HCT116 (cell line): ENCODE results near the gene TMEM132A. TPM values are rescaled to one million over a fixed set of nuclear protein-coding genes. Genes with fewer than 3 reads are reported as not detected.

Experiments
- ATAC-seq: fragments of 200-7000 bp; cut with Tn5 transposase; 2 replicates; pipeline ENCODE4 v1.9.1; 2020; ENCODE audit warnings: mild to moderate bottlenecking, moderate library complexity
- BruUV-seq: library from RNA; stranded (reverse); fragments of 400-500 nt; replicated peaks from 2 replicates; lab custom pipeline; 2021; lab: Mats Ljungman, UMichigan
- CTCF ChIA-PET: fragments of 300-600 bp; sonication (Branson Sonifier 250); formaldehyde crosslinking; loops from one replicate; lab custom pipeline; 2021; ENCODE audit warnings: antibody characterized with exemption; lab: Charles Lee
- POLR2A ChIA-PET: fragments of 300-600, 350-600 bp; sonication (Branson Sonifier 250); formaldehyde crosslinking; loops from one replicate; lab custom pipeline; 2021; ENCODE audit warnings: antibody characterized with exemption; lab: Charles Lee
- RAD21 ChIA-PET, 2 experiments: fragments of 300-600 bp; sonication (Branson Sonifier 250); formaldehyde crosslinking; loops; one replicate each; lab custom pipeline; 2023; ENCODE audit warnings: low total read pairs in 2 of 2; ENCODE audit not compliant: uncharacterized antibody in 2 of 2, unreplicated experiment in 2 of 2, low non-redundant PET in 1 of 2; lab: Charles Lee
- DNase-seq: peaks from one replicate; pipeline ENCODE4 v3.0.0-alpha.2; 2010; ENCODE audit warnings: low read depth, low spot score
- H2AFZ ChIP-seq: fragments of 200-600 bp; shearing (Covaris generic), sonication (generic); 2 replicates; pipeline ENCODE4 v1.6.1; 2017; ENCODE audit warnings: low read depth, mixed run types, mixed read lengths, antibody characterized with exemption, low read length; ENCODE audit not compliant: poor library complexity, severe bottlenecking
- H3K27ac ChIP-seq: 2 replicates; pipeline ENCODE4 v1.5.1; 2012; ENCODE audit warnings: low read depth, low read length
- H3K27me3 ChIP-seq: fragments of 200-600 bp; sonication (generic); 2 replicates; pipeline ENCODE4 v1.6.1; 2016; ENCODE audit warnings: mixed run types, low read length, mixed read lengths; ENCODE audit not compliant: insufficient read depth
- H3K36me3 ChIP-seq, 2 experiments: fragments of 200-500 bp in 1 of 2; fragments of 200-600 bp in 1 of 2; sonication (Bioruptor generic) in 1 of 2; sonication (generic) in 1 of 2; 2 replicates each; pipeline versions ENCODE4 v1.5.1 to v1.6.1; 2014 to 2016; ENCODE audit warnings: low read length in 2 of 2, inconsistent platforms in 1 of 2, mixed read lengths in 1 of 2, mixed run types in 1 of 2; ENCODE audit not compliant: insufficient read depth in 2 of 2, control insufficient read depth in 1 of 2
- H3K4me1 ChIP-seq, 2 experiments: fragments of 200-600 bp in 1 of 2; sonication (generic) in 1 of 2; 2 replicates each; pipeline versions ENCODE4 v1.5.1 to v1.6.1; 2012 to 2017; ENCODE audit warnings: low read length in 2 of 2, inconsistent platforms in 1 of 2, mild to moderate bottlenecking in 1 of 2, mixed read lengths in 1 of 2, mixed run types in 1 of 2, moderate library complexity in 1 of 2; ENCODE audit not compliant: insufficient read depth in 2 of 2, control insufficient read depth in 1 of 2
- H3K4me2 ChIP-seq: fragments of 200-600 bp; sonication (generic); 2 replicates; pipeline ENCODE4 v1.6.1; 2017; ENCODE audit warnings: mixed run types, low read length, mixed read lengths
- H3K4me3 ChIP-seq, 2 experiments: fragments of 200-600 bp in 1 of 2; sonication (generic) in 1 of 2; replicated peaks in 1 of 2; 2 replicates each; pipeline ENCODE4 v1.5.1; 2011 to 2016; ENCODE audit warnings: low read length in 2 of 2, control low read depth in 1 of 2, low read depth in 1 of 2, mild to moderate bottlenecking in 1 of 2, mixed read lengths in 1 of 2, mixed run types in 1 of 2
- H3K79me2 ChIP-seq: fragments of 200-600 bp; sonication (generic); 2 replicates; pipeline ENCODE4 v1.6.1; 2017; ENCODE audit warnings: mild to moderate bottlenecking, mixed run types, low read length, moderate library complexity, mixed read lengths; ENCODE audit not compliant: insufficient read depth
- H3K9ac ChIP-seq: fragments of 200-600 bp; sonication (generic); 2 replicates; pipeline ENCODE4 v1.6.1; 2016; ENCODE audit warnings: low read length, mixed read lengths
- H3K9me2 ChIP-seq: fragments of 200-600 bp; sonication (generic), shearing (Covaris generic); 2 replicates; pipeline ENCODE4 v1.6.1; 2017; ENCODE audit warnings: mixed run types, mild to moderate bottlenecking, moderate library complexity; ENCODE audit not compliant: insufficient read depth
- H3K9me3 ChIP-seq, 2 experiments: fragments of 200-500 bp in 1 of 2; fragments of 200-600 bp in 1 of 2; sonication (Bioruptor generic) in 1 of 2; sonication (generic) in 1 of 2; 2 replicates each; pipeline ENCODE4 v1.6.1; 2014 to 2017; ENCODE audit warnings: low read length in 2 of 2, mixed read lengths in 2 of 2, inconsistent platforms in 1 of 2, low read depth in 1 of 2, mild to moderate bottlenecking in 1 of 2, mixed run types in 1 of 2, moderate library complexity in 1 of 2; ENCODE audit not compliant: control insufficient read depth in 1 of 2, insufficient read depth in 1 of 2
- H4K20me1 ChIP-seq: fragments of 200-600 bp; sonication (generic), shearing (Covaris generic); 2 replicates; pipeline ENCODE4 v1.6.1; 2017; ENCODE audit warnings: mixed run types, mild to moderate bottlenecking, moderate library complexity; ENCODE audit not compliant: insufficient read depth
- CBX3 ChIP-seq: IDR thresholded peaks from 2 replicates; pipeline ENCODE4 v1.6.1; 2012; ENCODE audit warnings: low read depth
- CEBPB ChIP-seq: IDR thresholded peaks from 2 replicates; pipeline ENCODE4 v1.6.1; 2012; ENCODE audit warnings: low read depth
- CTCF ChIP-seq, 3 experiments: fragments of 200-600 bp in 1 of 3; sonication (generic) in 1 of 3; IDR thresholded peaks in 2 of 3; conservative IDR thresholded peaks in 1 of 3; 2 replicates each; pipeline ENCODE4 v1.5.1; 2012 to 2017; ENCODE audit warnings: low read depth in 2 of 3, low read length in 2 of 3, antibody characterized with exemption in 1 of 3, borderline replicate concordance in 1 of 3, control low read depth in 1 of 3, mild to moderate bottlenecking in 1 of 3, mixed read lengths in 1 of 3, mixed run types in 1 of 3, moderate library complexity in 1 of 3; ENCODE audit not compliant: insufficient read depth in 1 of 3
- EGR1 ChIP-seq: IDR thresholded peaks from 2 replicates; pipeline ENCODE4 v1.6.1; 2012; ENCODE audit warnings: low read depth
- EZH2 ChIP-seq: fragments of 200-600 bp; sonication (generic); IDR thresholded peaks from 2 replicates; pipeline ENCODE4 v1.6.1; 2017; ENCODE audit warnings: antibody characterized with exemption, mixed run types
- EZH2phosphoT487 ChIP-seq: fragments of 200-600 bp; IDR thresholded peaks from 2 replicates; pipeline ENCODE4 v1.6.1; 2018; ENCODE audit warnings: antibody characterized with exemption, borderline replicate concordance
- FOSL1 ChIP-seq: IDR thresholded peaks from 2 replicates; pipeline ENCODE4 v1.6.1; 2012; ENCODE audit warnings: low read depth
- JUND ChIP-seq: IDR thresholded peaks from 2 replicates; pipeline ENCODE4 v1.6.1; 2012
- MAX ChIP-seq: IDR thresholded peaks from 2 replicates; pipeline ENCODE4 v1.6.1; 2012
- POLR2A ChIP-seq: IDR thresholded peaks from 2 replicates; pipeline ENCODE4 v1.7.0; 2011; ENCODE audit warnings: borderline replicate concordance; ENCODE audit not compliant: insufficient read depth, insufficient read length; ENCODE audit errors: extremely low read depth
- RAD21 ChIP-seq: IDR thresholded peaks from 2 replicates; pipeline ENCODE4 v1.6.1; 2012; ENCODE audit warnings: low read depth, mild to moderate bottlenecking
- REST ChIP-seq: IDR thresholded peaks from 2 replicates; pipeline ENCODE4 v1.6.1; 2012; ENCODE audit warnings: low read depth
- SIN3A ChIP-seq: IDR thresholded peaks from 2 replicates; pipeline ENCODE4 v1.6.1; 2012; ENCODE audit warnings: low read depth
- SRF ChIP-seq: IDR thresholded peaks from 2 replicates; pipeline ENCODE4 v1.6.1; 2012; ENCODE audit warnings: low read depth
- TCF7L2 ChIP-seq: IDR thresholded peaks from 2 replicates; pipeline ENCODE4 v1.7.0; 2011; ENCODE audit warnings: borderline replicate concordance, inconsistent platforms; ENCODE audit not compliant: insufficient read depth, insufficient read length; ENCODE audit errors: extremely low read depth
- YY1 ChIP-seq: IDR thresholded peaks from 2 replicates; pipeline ENCODE4 v1.6.1; 2011; ENCODE audit warnings: low read length, low read depth, moderate library complexity, mild to moderate bottlenecking; ENCODE audit not compliant: insufficient replicate concordance; ENCODE audit errors: extremely low read depth
- ZBTB33 ChIP-seq: IDR thresholded peaks from 2 replicates; pipeline ENCODE4 v1.6.1; 2011; ENCODE audit warnings: mild to moderate bottlenecking, low read length, moderate library complexity; ENCODE audit not compliant: insufficient replicate concordance; ENCODE audit errors: extremely low read depth
- ZNF274 ChIP-seq: fragments of 200-500 bp; sonication (Bioruptor generic); IDR thresholded peaks from 2 replicates; pipeline ENCODE4 v1.6.1; 2014; ENCODE audit warnings: mild to moderate bottlenecking, low read depth, low read length, inconsistent platforms
- intact Hi-C: fragments of 100-400 bp; cut with micrococcal nuclease; formaldehyde crosslinking; loops from 2 replicates; pipeline ENCODE4 v1.10.0; 2022
- total RNA-seq: library from RNA; stranded (reverse); gene quantifications from one replicate; pipeline ENCODE4 v1.2.1, GENCODE V29; 2021; ENCODE audit not compliant: unreplicated experiment

Gene TMEM132A
- total RNA-seq, 1 experiment from 2014 or later, result 120 TPM

- TF ChIP-seq CTCF (IDR thresholded peaks at IDR 0.05 in 2 of 3, conservative IDR thresholded peaks at IDR 0.05 in 1 of 3; ENCODE audit: borderline replicate concordance in 1 of 3, insufficient read depth in 1 of 3, low read depth in 2 of 3, low read length in 2 of 3) (no peak), EZH2 (no peak), ZNF274 (no peak), MAX (no peak), EGR1 (no peak), TCF7L2 (no peak), CBX3 (no peak), FOSL1 (no peak), SIN3A (no peak)
Observed at GRCh38 chr11:60921777-60922335, 2.4 kb upstream of the TMEM132A start (continued).

GRCh38 chr11:60922906-60923305, 1.4 kb upstream of the TMEM132A start:
- H3K36me3 ChIP-seq, result peaks cover 17 to 24% of the 10 kb centered on the region in 2 experiments; a peak in 2 of 4 replicates
- intact Hi-C loops, result no loop called here
- 0 out of 2 replicates have a peak overlapping the region, but pooled peaks have one; percentile 16 for H3K27ac ChIP-seq
- H2AFZ ChIP-seq, result no peak overlapping the region
- H3K9me2 ChIP-seq, result no peaks in the 10 kb centered on the region
- CTCF ChIA-PET, result interaction anchor here (1.5 kb wide), 1 partner anchor 23 kb away, joined by 5 read pairs; no protein-coding TSS in a partner anchor
- H4K20me1 ChIP-seq, result no peaks in the 10 kb centered on the region; the same call in 1 of the 2 replicates
- H3K79me2 ChIP-seq, result peaks cover 20% of the 10 kb centered on the region
- no peaks in the 10 kb centered on the region for H3K27me3 ChIP-seq
- RAD21 ChIA-PET, result no interaction called here
- no peak overlapping the region for H3K4me3 ChIP-seq
- peak overlapping the region; percentile 92; the same call in 1 of the 2 replicates for H3K4me2 ChIP-seq
- no peak for DNase-seq
- no peaks in the 10 kb centered on the region for H3K9me3 ChIP-seq
- ATAC-seq, result no peak
- 0 out of 2 replicates have a peak overlapping the region, but pooled peaks have one; percentile 77 for H3K9ac ChIP-seq
- POLR2A ChIA-PET, result interaction anchor here (1.3 kb wide), 1 partner anchor 9 kb away, joined by 3 read pairs; the partner anchor contains the start of gene TMEM109
- H3K4me1 ChIP-seq, result peaks cover 25 to 43% of the 10 kb centered on the region in 2 experiments
- no TSS peak for BruUV-seq
- no peak for TF ChIP-seq EZH2phosphoT487
- no peak for TF ChIP-seq YY1
- no peak for TF ChIP-seq REST
- no peak for TF ChIP-seq FOSL1
- no peak for TF ChIP-seq ZBTB33
- TF ChIP-seq JUND, result no peak
- TF ChIP-seq SRF, result no peak
- TF ChIP-seq POLR2A, result no peak
- TF ChIP-seq SIN3A, result no peak
- no peak for TF ChIP-seq RAD21
- TF ChIP-seq CEBPB, result no peak
